Tibial nerve (tissue), 3 donors: ENCODE data around the gene MTMR3.

Experiments used
- POLR2A ChIP-seq, 2 donors: fragments of 450-650 bp; IDR thresholded peaks; one replicate each; pipeline ENCODE4 v1.6.1; 2017; ENCODE audit warnings: antibody characterized with exemption in 2 of 2, mild to moderate bottlenecking in 2 of 2, moderate library complexity in 2 of 2
- TF ChIP-seq, protein P1 (sequence below), 5 experiments: fragments of 200-600 bp in 3 of 5; fragments of 450-650 bp in 2 of 5; sonication (generic) in 3 of 5; IDR thresholded peaks; one replicate each; pipeline ENCODE4 v1.5.1; 2016 to 2019; ENCODE audit warnings: antibody characterized with exemption in 5 of 5, mild to moderate bottlenecking in 3 of 5, moderate library complexity in 2 of 5

- no peak for TF ChIP-seq POLR2A (IDR thresholded peaks at IDR 0.05)
- TF ChIP-seq, protein P1, sequence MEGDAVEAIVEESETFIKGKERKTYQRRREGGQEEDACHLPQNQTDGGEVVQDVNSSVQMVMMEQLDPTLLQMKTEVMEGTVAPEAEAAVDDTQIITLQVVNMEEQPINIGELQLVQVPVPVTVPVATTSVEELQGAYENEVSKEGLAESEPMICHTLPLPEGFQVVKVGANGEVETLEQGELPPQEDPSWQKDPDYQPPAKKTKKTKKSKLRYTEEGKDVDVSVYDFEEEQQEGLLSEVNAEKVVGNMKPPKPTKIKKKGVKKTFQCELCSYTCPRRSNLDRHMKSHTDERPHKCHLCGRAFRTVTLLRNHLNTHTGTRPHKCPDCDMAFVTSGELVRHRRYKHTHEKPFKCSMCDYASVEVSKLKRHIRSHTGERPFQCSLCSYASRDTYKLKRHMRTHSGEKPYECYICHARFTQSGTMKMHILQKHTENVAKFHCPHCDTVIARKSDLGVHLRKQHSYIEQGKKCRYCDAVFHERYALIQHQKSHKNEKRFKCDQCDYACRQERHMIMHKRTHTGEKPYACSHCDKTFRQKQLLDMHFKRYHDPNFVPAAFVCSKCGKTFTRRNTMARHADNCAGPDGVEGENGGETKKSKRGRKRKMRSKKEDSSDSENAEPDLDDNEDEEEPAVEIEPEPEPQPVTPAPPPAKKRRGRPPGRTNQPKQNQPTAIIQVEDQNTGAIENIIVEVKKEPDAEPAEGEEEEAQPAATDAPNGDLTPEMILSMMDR (IDR thresholded peaks at IDR 0.05) = no peak
Observed at GRCh38 chr22:29877620-29878019, 5.4 kb upstream of the MTMR3 start.
